Measurements from ENCODE around the gene TLR9.

Gene TLR9

GRCh38 chr3:52195823-52196331, 29.6 kb downstream of the TLR9 start:
- Histone ChIP-seq H2BK120ac (ENCODE audit: low read depth, low read length) (no peak overlapping the region), H3K79me2 (ENCODE audit: control insufficient read depth, insufficient read depth, low read length) (peaks cover 3% of the 10 kb centered on the region), H2BK15ac (replicated peaks; ENCODE audit: low read depth) (no peak overlapping the region), H3K4me1 (ENCODE audit: control insufficient read depth, low read depth, low read length) (no peaks in the 10 kb centered on the region), H4K8ac (ENCODE audit: low read depth, low read length) (no peak overlapping the region), H2BK5ac (ENCODE audit: low read length) (no peak overlapping the region), H3K27ac (ENCODE audit: low read depth, low read length) (no peak overlapping the region), H3K18ac (ENCODE audit: low read length) (no peak overlapping the region), H3K4me2 (ENCODE audit: low read length) (no peak overlapping the region), H3K27me3 (ENCODE audit: insufficient read depth, low read length, poor library complexity) (no peaks in the 10 kb centered on the region), H3K23ac (ENCODE audit: low read length) (no peak overlapping the region), H3K4ac (ENCODE audit: low read depth, low read length) (no peak overlapping the region), H3K56ac (ENCODE audit: low read length) (no peak overlapping the region), H2AK5ac (ENCODE audit: low read length) (no peak overlapping the region), H4K5ac (ENCODE audit: low read length) (no peak overlapping the region), H3K4me3 (ENCODE audit: low read length) (no peak overlapping the region), H3K9ac (ENCODE audit: low read length) (no peak overlapping the region), H3K36me3 (ENCODE audit: control insufficient read depth, insufficient read depth, low read length) (no peaks in the 10 kb centered on the region), H3K79me1 (ENCODE audit: low read length) (peaks cover 7% of the 10 kb centered on the region)
- no peak for DNase-seq
- no CpG with 5 or more reads among the region's 10 CpGs for WGBS (ENCODE audit: extremely low coverage, insufficient coverage, low lambda C conversion rate)

GRCh38 chr3:52195291-52195597, 30.2 kb downstream of the TLR9 start:
- H3K4ac ChIP-seq (ENCODE audit: low read depth, low read length) = no peak overlapping the region
- H2BK120ac ChIP-seq (ENCODE audit: low read depth, low read length) = no peak overlapping the region
- no peak overlapping the region for H4K5ac ChIP-seq (ENCODE audit: low read length)
- H3K23ac ChIP-seq (ENCODE audit: low read length) = no peak overlapping the region
- no peak overlapping the region for H3K27ac ChIP-seq (ENCODE audit: low read depth, low read length)
- H3K79me2 ChIP-seq (ENCODE audit: control insufficient read depth, insufficient read depth, low read length) = peaks cover 3% of the 10 kb centered on the region
- H3K79me1 ChIP-seq (ENCODE audit: low read length) = peaks cover 7% of the 10 kb centered on the region
- H3K18ac ChIP-seq (ENCODE audit: low read length) = no peak overlapping the region
- H3K4me3 ChIP-seq (ENCODE audit: low read length) = no peak overlapping the region
- H3K4me2 ChIP-seq (ENCODE audit: low read length) = no peak overlapping the region
- H3K4me1 ChIP-seq (ENCODE audit: control insufficient read depth, low read depth, low read length) = no peaks in the 10 kb centered on the region
- no peaks in the 10 kb centered on the region for H3K27me3 ChIP-seq (ENCODE audit: insufficient read depth, low read length, poor library complexity)
- H3K56ac ChIP-seq (ENCODE audit: low read length) = no peak overlapping the region
- WGBS (ENCODE audit: extremely low coverage, insufficient coverage, low lambda C conversion rate) = no CpG with 5 or more reads among the region's 3 CpGs
- no peak overlapping the region for H4K8ac ChIP-seq (ENCODE audit: low read depth, low read length)
- H2AK5ac ChIP-seq (ENCODE audit: low read length) = no peak overlapping the region
- H3K9ac ChIP-seq (ENCODE audit: low read length) = no peak overlapping the region
- no peak for DNase-seq
- H2BK5ac ChIP-seq (ENCODE audit: low read length) = no peak overlapping the region
- no peak overlapping the region for H2BK15ac ChIP-seq (replicated peaks; ENCODE audit: low read depth)
- H3K36me3 ChIP-seq (ENCODE audit: control insufficient read depth, insufficient read depth, low read length) = no peaks in the 10 kb centered on the region

- DNase-seq = no peak
- no peak overlapping the region for H2BK120ac ChIP-seq (ENCODE audit: low read depth, low read length)
- H3K4me3 ChIP-seq (ENCODE audit: low read length) = no peak overlapping the region
- H4K8ac ChIP-seq (ENCODE audit: low read depth, low read length) = no peak overlapping the region
- H4K5ac ChIP-seq (ENCODE audit: low read length) = no peak overlapping the region
- peaks cover 3% of the 10 kb centered on the region for H3K79me2 ChIP-seq (ENCODE audit: control insufficient read depth, insufficient read depth, low read length)
- H3K9ac ChIP-seq (ENCODE audit: low read length) = no peak overlapping the region
- H2AK5ac ChIP-seq (ENCODE audit: low read length) = no peak overlapping the region
- no peak overlapping the region for H2BK15ac ChIP-seq (replicated peaks; ENCODE audit: low read depth)
- no peak overlapping the region for H3K4me2 ChIP-seq (ENCODE audit: low read length)
- no peak overlapping the region for H3K56ac ChIP-seq (ENCODE audit: low read length)
- H3K4me1 ChIP-seq (ENCODE audit: control insufficient read depth, low read depth, low read length) = no peaks in the 10 kb centered on the region
- H3K36me3 ChIP-seq (ENCODE audit: control insufficient read depth, insufficient read depth, low read length) = no peaks in the 10 kb centered on the region
- no peak overlapping the region for H3K23ac ChIP-seq (ENCODE audit: low read length)
- H3K27me3 ChIP-seq (ENCODE audit: insufficient read depth, low read length, poor library complexity) = no peaks in the 10 kb centered on the region
- H3K4ac ChIP-seq (ENCODE audit: low read depth, low read length) = no peak overlapping the region
- H3K18ac ChIP-seq (ENCODE audit: low read length) = no peak overlapping the region
- H3K79me1 ChIP-seq (ENCODE audit: low read length) = peaks cover 7% of the 10 kb centered on the region
- no CpG with 5 or more reads among the region's 14 CpGs for WGBS (ENCODE audit: extremely low coverage, insufficient coverage, low lambda C conversion rate)
- no peak overlapping the region for H3K27ac ChIP-seq (ENCODE audit: low read depth, low read length)
- no peak overlapping the region for H2BK5ac ChIP-seq (ENCODE audit: low read length)
Observed at GRCh38 chr3:52194485-52195290, 30.8 kb downstream of the TLR9 start.

GRCh38 chr3:52193065-52193464, 32.4 kb downstream of the TLR9 start:
- Histone ChIP-seq H3K4me1 (ENCODE audit: control insufficient read depth, low read depth, low read length) (no peaks in the 10 kb centered on the region), H2BK5ac (ENCODE audit: low read length) (no peak overlapping the region), H3K23ac (ENCODE audit: low read length) (no peak overlapping the region), H2BK15ac (replicated peaks; ENCODE audit: low read depth) (no peak overlapping the region), H3K79me1 (ENCODE audit: low read length) (no peaks in the 10 kb centered on the region), H3K4me3 (ENCODE audit: low read length) (no peak overlapping the region), H3K79me2 (ENCODE audit: control insufficient read depth, insufficient read depth, low read length) (no peaks in the 10 kb centered on the region), H3K9ac (ENCODE audit: low read length) (no peak overlapping the region), H3K4ac (ENCODE audit: low read depth, low read length) (no peak overlapping the region), H3K4me2 (ENCODE audit: low read length) (no peak overlapping the region), H2AK5ac (ENCODE audit: low read length) (no peak overlapping the region), H3K27ac (ENCODE audit: low read depth, low read length) (no peak overlapping the region), H3K36me3 (ENCODE audit: control insufficient read depth, insufficient read depth, low read length) (no peaks in the 10 kb centered on the region), H2BK120ac (ENCODE audit: low read depth, low read length) (no peak overlapping the region), H3K56ac (ENCODE audit: low read length) (no peak overlapping the region), H4K5ac (ENCODE audit: low read length) (no peak overlapping the region), H4K8ac (ENCODE audit: low read depth, low read length) (no peak overlapping the region), H3K18ac (ENCODE audit: low read length) (no peak overlapping the region), H3K27me3 (ENCODE audit: insufficient read depth, low read length, poor library complexity) (no peaks in the 10 kb centered on the region)
- WGBS (ENCODE audit: extremely low coverage, insufficient coverage, low lambda C conversion rate) = no CpG with 5 or more reads among the region's 18 CpGs
- no peak for DNase-seq

GRCh38 chr3:52191663-52192062, 33.8 kb downstream of the TLR9 start:
- H4K8ac ChIP-seq (ENCODE audit: low read depth, low read length) = no peak overlapping the region
- no peaks in the 10 kb centered on the region for H3K79me2 ChIP-seq (ENCODE audit: control insufficient read depth, insufficient read depth, low read length)
- H2BK15ac ChIP-seq (replicated peaks; ENCODE audit: low read depth) = no peak overlapping the region
- no peak overlapping the region for H3K23ac ChIP-seq (ENCODE audit: low read length)
- H3K4ac ChIP-seq (ENCODE audit: low read depth, low read length) = no peak overlapping the region
- WGBS (ENCODE audit: extremely low coverage, insufficient coverage, low lambda C conversion rate) = no CpG with 5 or more reads among the region's 4 CpGs
- no peak overlapping the region for H3K9ac ChIP-seq (ENCODE audit: low read length)
- H3K79me1 ChIP-seq (ENCODE audit: low read length) = no peaks in the 10 kb centered on the region
- no peak overlapping the region for H3K56ac ChIP-seq (ENCODE audit: low read length)
- no peak overlapping the region for H3K4me3 ChIP-seq (ENCODE audit: low read length)
- no peak overlapping the region for H2BK120ac ChIP-seq (ENCODE audit: low read depth, low read length)
- H2AK5ac ChIP-seq (ENCODE audit: low read length) = no peak overlapping the region
- H4K5ac ChIP-seq (ENCODE audit: low read length) = no peak overlapping the region
- no peaks in the 10 kb centered on the region for H3K27me3 ChIP-seq (ENCODE audit: insufficient read depth, low read length, poor library complexity)
- no peak overlapping the region for H3K18ac ChIP-seq (ENCODE audit: low read length)
- no peaks in the 10 kb centered on the region for H3K4me1 ChIP-seq (ENCODE audit: control insufficient read depth, low read depth, low read length)
- H3K36me3 ChIP-seq (ENCODE audit: control insufficient read depth, insufficient read depth, low read length) = no peaks in the 10 kb centered on the region
- H2BK5ac ChIP-seq (ENCODE audit: low read length) = no peak overlapping the region
- no peak for DNase-seq
- H3K27ac ChIP-seq (ENCODE audit: low read depth, low read length) = no peak overlapping the region
- no peak overlapping the region for H3K4me2 ChIP-seq (ENCODE audit: low read length)

Measured in mesendoderm (in vitro differentiated cells).